ENCODE results near the gene MYBBP1A. TPM values are rescaled to one million over a fixed set of nuclear protein-coding genes. Genes with fewer than 3 reads are reported as not detected.

The MYBBP1A gene
- total RNA-seq, 2 experiments from 2014 or later: 58.0 to 58.2 TPM

DNA sequence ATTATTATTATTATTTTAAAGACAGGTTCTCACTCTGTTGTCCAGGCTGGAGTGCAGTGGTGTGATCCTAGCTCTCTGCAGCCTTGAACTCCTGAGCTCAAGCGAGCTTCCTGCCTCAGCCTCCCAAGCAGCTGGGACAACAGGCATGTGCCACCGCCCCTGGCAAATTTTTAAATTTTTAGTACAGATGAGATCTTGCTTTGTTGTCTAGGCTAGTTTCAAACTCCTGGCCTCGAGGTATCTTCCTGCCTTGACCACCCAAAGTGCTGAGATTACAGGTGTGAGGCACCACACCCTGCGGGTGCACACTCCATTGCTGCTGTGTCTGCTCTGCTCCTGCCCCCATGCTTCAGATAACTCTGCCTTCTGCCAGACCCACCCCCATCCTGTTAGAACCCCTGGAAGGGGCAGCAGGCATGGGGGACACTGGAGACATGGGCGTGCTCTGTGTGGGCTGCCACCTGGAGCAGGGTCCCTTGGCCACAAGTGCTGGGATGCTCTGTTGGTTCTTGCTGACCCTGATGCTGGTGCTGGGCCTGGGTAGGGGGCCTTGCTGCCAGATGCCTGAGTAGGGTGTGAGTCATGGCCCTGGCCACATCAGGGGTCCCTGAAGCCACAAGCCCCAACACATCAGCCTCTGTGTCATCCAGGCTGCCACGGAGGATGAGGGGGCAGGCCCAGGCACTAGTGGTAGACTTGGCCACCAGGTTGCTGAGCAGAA lies 2.6 kb upstream of the MYBBP1A start:
- H3K36me3 Mint-ChIP-seq (ENCODE audit: low read depth): peaks cover 23% of the 10 kb centered on the region
- POLR2A ChIA-PET: no interaction called here
- H3K27me3 Mint-ChIP-seq: no peaks in the 10 kb centered on the region
- CTCF ChIA-PET: interaction anchor here (1.3 to 1.9 kb wide), 2 partner anchors 7 to 10 kb away, joined by 3 to 7 read pairs; no protein-coding TSS in a partner anchor
- H3K4me1 Mint-ChIP-seq (ENCODE audit: low read depth): peaks cover 49% of the 10 kb centered on the region
- Histone ChIP-seq H3K4me3 (ENCODE audit: low read length) (no peak overlapping the region), H3K9me3 (ENCODE audit: control insufficient read depth in 1 of 2, insufficient read depth in 1 of 2, low read length in 2 of 2) (peaks cover 0 to 3% of the 10 kb centered on the region in 2 experiments), H3K27me3 (ENCODE audit: control insufficient read depth in 1 of 2, insufficient read depth in 2 of 2, low read length in 2 of 2) (no peaks in the 10 kb centered on the region), H3K4me1 (ENCODE audit: insufficient read depth, low read length) (peaks cover 40% of the 10 kb centered on the region), H3K36me3 (ENCODE audit: insufficient read depth, low read length) (peaks cover 6% of the 10 kb centered on the region), H3K27ac (ENCODE audit: low read depth in 1 of 2, low read length in 2 of 2) (no peak overlapping the region)
- ATAC-seq (ENCODE audit: poor library complexity) (no peak), DNase-seq (no peak)
- no peak overlapping the region for H3K4me3 Mint-ChIP-seq
- no peak overlapping the region for H3K27ac Mint-ChIP-seq
- TF ChIP-seq, protein P1, sequence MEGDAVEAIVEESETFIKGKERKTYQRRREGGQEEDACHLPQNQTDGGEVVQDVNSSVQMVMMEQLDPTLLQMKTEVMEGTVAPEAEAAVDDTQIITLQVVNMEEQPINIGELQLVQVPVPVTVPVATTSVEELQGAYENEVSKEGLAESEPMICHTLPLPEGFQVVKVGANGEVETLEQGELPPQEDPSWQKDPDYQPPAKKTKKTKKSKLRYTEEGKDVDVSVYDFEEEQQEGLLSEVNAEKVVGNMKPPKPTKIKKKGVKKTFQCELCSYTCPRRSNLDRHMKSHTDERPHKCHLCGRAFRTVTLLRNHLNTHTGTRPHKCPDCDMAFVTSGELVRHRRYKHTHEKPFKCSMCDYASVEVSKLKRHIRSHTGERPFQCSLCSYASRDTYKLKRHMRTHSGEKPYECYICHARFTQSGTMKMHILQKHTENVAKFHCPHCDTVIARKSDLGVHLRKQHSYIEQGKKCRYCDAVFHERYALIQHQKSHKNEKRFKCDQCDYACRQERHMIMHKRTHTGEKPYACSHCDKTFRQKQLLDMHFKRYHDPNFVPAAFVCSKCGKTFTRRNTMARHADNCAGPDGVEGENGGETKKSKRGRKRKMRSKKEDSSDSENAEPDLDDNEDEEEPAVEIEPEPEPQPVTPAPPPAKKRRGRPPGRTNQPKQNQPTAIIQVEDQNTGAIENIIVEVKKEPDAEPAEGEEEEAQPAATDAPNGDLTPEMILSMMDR (IDR thresholded peaks at IDR 0.05): no peak
- intact Hi-C loops (cut with DNase I, micrococcal nuclease): loop anchor here in 1 of 2 experiments (5.0 kb wide), 1 partner anchor 295 kb away; the partner anchor contains the start of gene ANKFY1
- no peaks in the 10 kb centered on the region for H3K9me3 Mint-ChIP-seq

DNA sequence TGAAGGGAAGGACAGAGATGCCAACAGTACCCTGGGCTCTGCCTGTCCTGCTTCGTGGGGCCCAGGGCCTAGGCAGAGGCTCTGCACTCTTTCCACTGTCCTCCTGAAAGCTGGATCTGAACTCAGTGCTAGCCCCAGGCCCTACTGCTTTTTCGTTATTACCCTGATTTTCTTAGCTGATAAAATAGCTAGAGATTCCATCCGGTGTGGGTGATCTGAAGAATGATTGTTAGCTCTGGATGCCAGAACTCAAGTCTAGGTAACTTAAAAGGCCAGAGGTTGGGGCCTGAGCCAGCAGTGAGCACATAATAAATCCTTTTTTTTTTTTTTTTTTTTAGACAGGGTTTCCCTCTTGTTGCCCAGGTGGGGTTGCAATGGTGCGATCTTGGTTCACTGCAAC lies 1.8 kb upstream of the MYBBP1A start:
- no peak overlapping the region for H3K27ac ChIP-seq (ENCODE audit: low read depth in 1 of 2, low read length in 2 of 2)
- Mint-ChIP-seq H3K36me3 (ENCODE audit: low read depth) (peaks cover 23% of the 10 kb centered on the region), H3K9me3 (no peaks in the 10 kb centered on the region), H3K4me1 (ENCODE audit: low read depth) (peaks cover 41% of the 10 kb centered on the region), H3K27me3 (no peaks in the 10 kb centered on the region), H3K27ac (peak overlapping the region; percentile 96), H3K4me3 (peak overlapping the region; percentile 97)
- peaks cover 32% of the 10 kb centered on the region for H3K4me1 ChIP-seq (ENCODE audit: insufficient read depth, low read length)
- DNase-seq: no peak
- peaks cover 13% of the 10 kb centered on the region for H3K36me3 ChIP-seq (ENCODE audit: insufficient read depth, low read length)
- ChIA-PET CTCF (interaction anchor here (1.3 to 1.9 kb wide), 2 partner anchors 8 to 11 kb away, joined by 3 to 7 read pairs; no protein-coding TSS in a partner anchor), POLR2A (no interaction called here)
- peaks cover 0 to 3% of the 10 kb centered on the region in 2 experiments for H3K9me3 ChIP-seq (ENCODE audit: control insufficient read depth in 1 of 2, insufficient read depth in 1 of 2, low read length in 2 of 2)
- H3K27me3 ChIP-seq (ENCODE audit: control insufficient read depth in 1 of 2, insufficient read depth in 2 of 2, low read length in 2 of 2): no peaks in the 10 kb centered on the region
- TF ChIP-seq, protein P1 (IDR thresholded peaks at IDR 0.05): no peak
- ATAC-seq (ENCODE audit: poor library complexity): no peak
- intact Hi-C loops (cut with DNase I, micrococcal nuclease): loop anchor here in 1 of 2 experiments (5.0 kb wide), 1 partner anchor 295 kb away; the partner anchor contains the start of gene ANKFY1
- H3K4me3 ChIP-seq (ENCODE audit: low read length): no peak overlapping the region

DNA sequence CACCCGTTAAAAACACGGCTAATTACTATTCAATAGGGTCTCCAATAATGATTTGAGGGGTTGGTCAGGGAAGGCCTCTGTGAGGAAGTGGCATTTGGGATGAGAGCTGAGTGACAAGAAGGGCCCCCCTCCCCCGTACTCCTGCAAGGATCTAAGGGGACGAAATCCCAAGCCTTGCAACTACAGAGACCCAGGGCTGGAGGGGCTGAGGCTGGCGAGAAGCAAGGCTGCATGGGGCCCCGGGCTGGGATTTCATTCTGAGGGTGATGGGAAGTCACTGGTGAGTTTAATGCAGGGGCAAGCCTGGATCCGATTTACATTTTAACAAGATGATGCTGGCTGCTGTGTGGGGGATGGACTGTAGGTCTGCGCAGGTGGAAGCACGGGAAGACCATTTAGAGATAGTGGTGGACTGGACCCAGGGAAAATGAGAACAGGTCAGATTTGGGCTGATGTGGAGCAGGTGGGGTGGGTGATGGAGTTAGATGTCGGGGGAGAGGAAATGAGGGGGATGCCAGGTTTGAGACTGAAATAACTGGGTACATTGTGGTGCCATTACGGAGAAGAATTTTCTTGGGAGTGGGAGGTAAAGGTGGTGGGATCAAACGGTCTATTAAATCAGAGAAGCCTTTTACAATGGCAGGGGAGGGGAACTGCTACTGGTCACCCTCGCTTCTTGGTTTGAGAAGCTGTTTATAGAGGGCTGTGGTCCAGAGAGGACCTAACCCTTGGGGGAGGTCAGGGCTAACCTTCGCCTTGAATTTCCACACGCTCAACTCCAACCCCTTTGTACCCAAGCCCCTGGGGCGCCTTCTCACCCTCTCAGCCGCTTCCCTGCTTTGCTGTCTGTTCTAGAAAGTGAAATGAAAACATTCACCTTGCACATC lies 932 bp upstream of the MYBBP1A start:
- peak overlapping the region; percentile 96 for H3K27ac Mint-ChIP-seq
- ATAC-seq (ENCODE audit: poor library complexity) (no peak), DNase-seq (no peak)
- ChIA-PET CTCF (interaction anchor here (1.3 to 1.9 kb wide), 2 partner anchors 9 to 11 kb away, joined by 3 to 7 read pairs; no protein-coding TSS in a partner anchor), POLR2A (interaction anchor here (1.0 to 1.7 kb wide), 7 partner anchors 11 to 413 kb away, joined by 3 to 7 read pairs (median 4); partner anchors contain the start of genes CYB5D2 and ZZEF1)
- peaks cover 29% of the 10 kb centered on the region for H3K36me3 Mint-ChIP-seq (ENCODE audit: low read depth)
- peak overlapping the region; percentile 97 for H3K4me3 Mint-ChIP-seq
- TF ChIP-seq, protein P1 (IDR thresholded peaks at IDR 0.05): no peak
- peaks cover 0 to 3% of the 10 kb centered on the region in 2 experiments for H3K9me3 ChIP-seq (ENCODE audit: control insufficient read depth in 1 of 2, insufficient read depth in 1 of 2, low read length in 2 of 2)
- H3K4me1 Mint-ChIP-seq (ENCODE audit: low read depth): peaks cover 34% of the 10 kb centered on the region
- H3K4me1 ChIP-seq (ENCODE audit: insufficient read depth, low read length): peaks cover 30% of the 10 kb centered on the region
- peak overlapping the region; percentile 99 for H3K4me3 ChIP-seq (ENCODE audit: low read length)
- H3K27ac ChIP-seq (ENCODE audit: low read depth in 1 of 2, low read length in 2 of 2): peak overlapping the region; percentile 82
- no peaks in the 10 kb centered on the region for H3K9me3 Mint-ChIP-seq
- intact Hi-C loops (cut with DNase I, micrococcal nuclease): loop anchor here in 1 of 2 experiments (5.0 kb wide), 1 partner anchor 294 kb away; the partner anchor contains the start of gene ANKFY1
- no peaks in the 10 kb centered on the region for H3K27me3 Mint-ChIP-seq
- no peaks in the 10 kb centered on the region for H3K27me3 ChIP-seq (ENCODE audit: control insufficient read depth in 1 of 2, insufficient read depth in 2 of 2, low read length in 2 of 2)
- H3K36me3 ChIP-seq (ENCODE audit: insufficient read depth, low read length): peaks cover 20% of the 10 kb centered on the region
